K562 (cell line): ENCODE measurements around the gene MYB. TPM values are rescaled to one million over a fixed set of nuclear protein-coding genes. Genes with fewer than 3 reads are reported as not detected.

Experiments used
- CEBPG ChIP-seq, 3 experiments: fragments of 200-800 bp in 1 of 3; sonication (Bioruptor generic) in 1 of 3; sonication (generic) in 1 of 3; formaldehyde crosslinking in 1 of 3; IDR thresholded peaks in 2 of 3; conservative IDR thresholded peaks in 1 of 3; 2 replicates each; pipeline versions ENCODE4 v1.6.1 to v1.8.0; 2016 to 2022; ENCODE audit warnings: missing compliant biosample characterization in 2 of 3, missing genetic modification characterization in 2 of 3, mild to moderate bottlenecking in 1 of 3, missing genetic modification reagents in 1 of 3
- CHD1 ChIP-seq: fragments of 200-600 bp; sonication (generic); IDR thresholded peaks from one replicate; pipeline ENCODE4 v1.6.1; 2012; ENCODE audit warnings: mild to moderate bottlenecking, moderate library complexity, low read length, inconsistent platforms
- CTBP1 ChIP-seq: fragments of 450-650 bp; IDR thresholded peaks from 2 replicates; pipeline ENCODE4 v1.6.1; 2016; ENCODE audit warnings: borderline replicate concordance
- FOXP1 ChIP-seq: sonication (generic); formaldehyde crosslinking; IDR thresholded peaks from 2 replicates; pipeline ENCODE4 v1.8.0; 2022; ENCODE audit warnings: mild to moderate bottlenecking, missing genetic modification reagents
- GATAD2A ChIP-seq: fragments of 450-650 bp; IDR thresholded peaks from 2 replicates; pipeline ENCODE4 v1.6.1; 2017
- HDAC3 ChIP-seq: fragments of 450-650 bp; IDR thresholded peaks from 2 replicates; pipeline ENCODE4 v1.6.1; 2018; ENCODE audit warnings: borderline replicate concordance, mild to moderate bottlenecking, moderate library complexity; ENCODE audit not compliant: partially characterized antibody
- KDM2B ChIP-seq: fragments of 250-450 bp; sonication (Bioruptor Pico); IDR thresholded peaks from 2 replicates; pipeline ENCODE4 v1.8.0; 2021; ENCODE audit warnings: mild to moderate bottlenecking, moderate library complexity
- NR3C1 ChIP-seq: sonication (generic); formaldehyde crosslinking; IDR thresholded peaks from 2 replicates; pipeline ENCODE4 v1.8.1; 2022; ENCODE audit warnings: missing genetic modification reagents
- PCBP1 ChIP-seq: fragments of 200-400 bp; formaldehyde crosslinking; IDR thresholded peaks from 2 replicates; pipeline ENCODE4 v1.6.1; 2018; ENCODE audit warnings: mild to moderate bottlenecking, low read depth, low read length; ENCODE audit not compliant: poor library complexity, severe bottlenecking
- POLR2H ChIP-seq: IDR thresholded peaks from 2 replicates; pipeline ENCODE4 v1.6.1; 2016; ENCODE audit warnings: missing genetic modification characterization, low read depth, mild to moderate bottlenecking, control low read depth, missing compliant biosample characterization, moderate library complexity
- SRSF1 ChIP-seq: fragments of 200-400 bp; formaldehyde crosslinking; IDR thresholded peaks from 2 replicates; pipeline ENCODE4 v1.6.1; 2017; ENCODE audit warnings: mild to moderate bottlenecking, low read depth, low read length, moderate library complexity
- TFAM ChIP-seq: fragments of 250-450 bp; sonication (Bioruptor Pico); conservative IDR thresholded peaks from 2 replicates; pipeline ENCODE4 v1.5.0; 2021; ENCODE audit warnings: mild to moderate bottlenecking, moderate library complexity
- ZNF174 ChIP-seq: fragments of 250-450 bp; sonication (Bioruptor Pico); IDR thresholded peaks from 2 replicates; pipeline ENCODE4 v1.4.0; 2020; ENCODE audit warnings: mild to moderate bottlenecking
- ZNF239 ChIP-seq: fragments of 250-450 bp; sonication (Bioruptor Pico); IDR thresholded peaks from 2 replicates; pipeline ENCODE4 v1.4.0; 2020; ENCODE audit warnings: mild to moderate bottlenecking
- ZNF707 ChIP-seq: fragments of 250-450 bp; sonication (Bioruptor Pico); conservative IDR thresholded peaks from 2 replicates; pipeline ENCODE4 v1.8.0; 2022; ENCODE audit warnings: inconsistent platforms, mild to moderate bottlenecking, moderate library complexity
- ZNF778 ChIP-seq: fragments of 450-650 bp; formaldehyde crosslinking; IDR thresholded peaks from 2 replicates; pipeline ENCODE4 v1.4.0; 2020; ENCODE audit warnings: mild to moderate bottlenecking, moderate library complexity
- polyA plus RNA-seq, 8 experiments: library from polyadenylated mRNA; depleted of rRNA in 4 of 8; stranded (reverse) in 5 of 8; unstranded in 3 of 8; fragments of >200 nt; fragmentation: Nextera tagmentation in 2 of 8; fragmentation: Illumina TruSeq in 1 of 8; extraction: Ambion mirVana in 2 of 8; extraction: Trizol in 1 of 8; gene quantifications; 2 replicates each; pipeline versions ENCODE4 v1.2.1 to v1.2.3, GENCODE V29; 2011 to 2014; ENCODE audit warnings: inconsistent platforms in 1 of 8, missing spikeins in 1 of 8
- total RNA-seq, 7 experiments: library from RNA; depleted of rRNA in 6 of 7; stranded (reverse); fragments of >200 nt in 6 of 7; fragmentation: Illumina TruSeq in 2 of 7; extraction: Trizol in 2 of 7; gene quantifications; 2 replicates each; pipeline versions ENCODE4 v1.2.1 to v1.2.3, GENCODE V29; 2011 to 2021; ENCODE audit warnings: low replicate concordance in 1 of 7
- TF ChIP-seq, protein P1 (sequence below): fragments of 450-650 bp; IDR thresholded peaks from 2 replicates; pipeline ENCODE4 v1.6.1; 2017; ENCODE audit warnings: antibody characterized with exemption, mild to moderate bottlenecking
- TF ChIP-seq, protein P2 (sequence below), 2 experiments: fragments of 450-650 bp in 1 of 2; sonication (generic) in 1 of 2; formaldehyde crosslinking in 1 of 2; IDR thresholded peaks in 1 of 2; conservative IDR thresholded peaks in 1 of 2; 2 replicates each; pipeline versions ENCODE4 v1.6.1 to v1.8.1; 2016 to 2023; ENCODE audit warnings: mild to moderate bottlenecking in 2 of 2, moderate library complexity in 2 of 2, inconsistent platforms in 1 of 2, missing genetic modification reagents in 1 of 2
- TF ChIP-seq, protein P3 (sequence below): fragments of 250-450 bp; sonication (Bioruptor Pico); IDR thresholded peaks from 2 replicates; pipeline ENCODE4 v1.4.0; 2020

MYB gene
- total and polyA plus RNA-seq, 9 of the 15 experiments (the other 6 are each of a cell fraction or from before 2014, with no cell fraction given), result 35.8 to 218 (median 140) TPM

DNA sequence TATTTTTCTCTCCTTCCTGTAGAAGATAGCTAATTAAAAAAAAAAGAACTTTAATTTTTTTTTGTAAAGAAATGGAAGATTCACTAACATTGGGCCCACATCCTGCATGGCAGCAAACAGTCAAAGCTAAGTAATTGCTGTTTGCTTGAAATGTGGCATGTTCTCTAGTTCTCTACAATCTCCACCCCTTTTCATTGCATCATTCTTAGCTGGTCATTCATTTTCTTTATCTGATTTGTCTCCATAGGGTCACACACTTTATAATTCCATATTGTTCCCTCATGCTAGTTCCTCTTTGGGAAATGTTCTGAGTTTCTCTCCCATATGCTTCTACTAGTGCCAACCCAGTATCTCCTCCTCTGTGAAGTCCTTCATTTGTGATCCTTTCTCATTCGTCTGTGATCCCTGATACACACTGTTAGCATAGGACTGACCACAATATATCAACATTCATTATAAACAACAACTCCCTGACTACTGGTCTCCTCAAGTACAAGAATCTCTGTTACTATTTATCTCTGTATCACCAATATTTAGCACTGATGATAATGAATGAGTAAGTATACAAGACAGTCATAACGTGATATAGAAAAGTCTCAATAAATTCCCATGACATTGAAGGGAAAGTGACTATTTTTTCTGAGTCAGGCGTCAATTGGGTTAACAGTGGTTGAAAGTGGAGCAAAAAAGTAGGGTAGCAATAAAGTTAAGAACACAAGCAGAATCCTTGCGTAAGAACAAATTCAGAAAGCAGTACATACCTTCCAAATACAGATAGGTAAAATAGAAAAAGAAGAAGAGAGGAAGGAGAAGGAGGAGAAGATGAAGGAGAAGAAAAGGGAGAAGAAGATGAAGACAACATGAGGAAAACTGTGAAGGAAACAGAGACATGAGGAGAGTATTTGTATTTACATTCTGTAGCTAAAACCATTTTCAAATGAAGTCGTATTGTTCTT is 33.2 kb upstream of the MYB start (continued):
- TF ChIP-seq, protein P1, sequence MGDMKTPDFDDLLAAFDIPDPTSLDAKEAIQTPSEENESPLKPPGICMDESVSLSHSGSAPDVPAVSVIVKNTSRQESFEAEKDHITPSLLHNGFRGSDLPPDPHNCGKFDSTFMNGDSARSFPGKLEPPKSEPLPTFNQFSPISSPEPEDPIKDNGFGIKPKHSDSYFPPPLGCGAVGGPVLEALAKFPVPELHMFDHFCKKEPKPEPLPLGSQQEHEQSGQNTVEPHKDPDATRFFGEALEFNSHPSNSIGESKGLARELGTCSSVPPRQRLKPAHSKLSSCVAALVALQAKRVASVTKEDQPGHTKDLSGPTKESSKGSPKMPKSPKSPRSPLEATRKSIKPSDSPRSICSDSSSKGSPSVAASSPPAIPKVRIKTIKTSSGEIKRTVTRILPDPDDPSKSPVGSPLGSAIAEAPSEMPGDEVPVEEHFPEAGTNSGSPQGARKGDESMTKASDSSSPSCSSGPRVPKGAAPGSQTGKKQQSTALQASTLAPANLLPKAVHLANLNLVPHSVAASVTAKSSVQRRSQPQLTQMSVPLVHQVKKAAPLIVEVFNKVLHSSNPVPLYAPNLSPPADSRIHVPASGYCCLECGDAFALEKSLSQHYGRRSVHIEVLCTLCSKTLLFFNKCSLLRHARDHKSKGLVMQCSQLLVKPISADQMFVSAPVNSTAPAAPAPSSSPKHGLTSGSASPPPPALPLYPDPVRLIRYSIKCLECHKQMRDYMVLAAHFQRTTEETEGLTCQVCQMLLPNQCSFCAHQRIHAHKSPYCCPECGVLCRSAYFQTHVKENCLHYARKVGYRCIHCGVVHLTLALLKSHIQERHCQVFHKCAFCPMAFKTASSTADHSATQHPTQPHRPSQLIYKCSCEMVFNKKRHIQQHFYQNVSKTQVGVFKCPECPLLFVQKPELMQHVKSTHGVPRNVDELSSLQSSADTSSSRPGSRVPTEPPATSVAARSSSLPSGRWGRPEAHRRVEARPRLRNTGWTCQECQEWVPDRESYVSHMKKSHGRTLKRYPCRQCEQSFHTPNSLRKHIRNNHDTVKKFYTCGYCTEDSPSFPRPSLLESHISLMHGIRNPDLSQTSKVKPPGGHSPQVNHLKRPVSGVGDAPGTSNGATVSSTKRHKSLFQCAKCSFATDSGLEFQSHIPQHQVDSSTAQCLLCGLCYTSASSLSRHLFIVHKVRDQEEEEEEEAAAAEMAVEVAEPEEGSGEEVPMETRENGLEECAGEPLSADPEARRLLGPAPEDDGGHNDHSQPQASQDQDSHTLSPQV, result peak; percentile 94
- TF ChIP-seq CTBP1 (peak; percentile 48; the same call in 1 of the 2 replicates), GATAD2A (peak; percentile 40; the same call in 1 of the 2 replicates), KDM2B (CRISPR knock-in tag) (no peak), SRSF1 (no peak), ZNF239 (0 out of 2 replicates have a peak, but pooled peaks have one; percentile 43), POLR2H (tag) (peak; percentile 57; the same call in 1 of the 2 replicates), FOXP1 (CRISPR knock-in tag) (no peak), ZNF174 (no peak), NR3C1 (CRISPR knock-in tag) (no peak), CEBPG (CRISPR knock-in tag; IDR thresholded peaks at IDR 0.05) (peak; percentile 96), CEBPG (tag; conservative IDR thresholded peaks at IDR 0.05 in 1 of 2, IDR thresholded peaks at IDR 0.05 in 1 of 2) (peak; percentile 96 to 97), ZNF707 (CRISPR knock-in tag) (no peak), ZNF778 (no peak), CHD1 (no peak), HDAC3 (no peak), TFAM (CRISPR knock-in tag) (no peak), PCBP1 (no peak)
- TF ChIP-seq, protein P2, sequence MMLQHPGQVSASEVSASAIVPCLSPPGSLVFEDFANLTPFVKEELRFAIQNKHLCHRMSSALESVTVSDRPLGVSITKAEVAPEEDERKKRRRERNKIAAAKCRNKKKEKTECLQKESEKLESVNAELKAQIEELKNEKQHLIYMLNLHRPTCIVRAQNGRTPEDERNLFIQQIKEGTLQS (IDR thresholded peaks at IDR 0.05), result peak; percentile 98
- TF ChIP-seq, protein P2 (CRISPR knock-in tag; conservative IDR thresholded peaks at IDR 0.05), result no peak; the same call in 1 of the 2 replicates
- TF ChIP-seq, protein P3, sequence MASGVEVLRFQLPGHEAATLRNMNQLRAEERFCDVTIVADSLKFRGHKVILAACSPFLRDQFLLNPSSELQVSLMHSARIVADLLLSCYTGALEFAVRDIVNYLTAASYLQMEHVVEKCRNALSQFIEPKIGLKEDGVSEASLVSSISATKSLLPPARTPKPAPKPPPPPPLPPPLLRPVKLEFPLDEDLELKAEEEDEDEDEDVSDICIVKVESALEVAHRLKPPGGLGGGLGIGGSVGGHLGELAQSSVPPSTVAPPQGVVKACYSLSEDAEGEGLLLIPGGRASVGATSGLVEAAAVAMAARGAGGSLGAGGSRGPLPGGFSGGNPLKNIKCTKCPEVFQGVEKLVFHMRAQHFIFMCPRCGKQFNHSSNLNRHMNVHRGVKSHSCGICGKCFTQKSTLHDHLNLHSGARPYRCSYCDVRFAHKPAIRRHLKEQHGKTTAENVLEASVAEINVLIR (CRISPR knock-in tag), result no peak
